GM12878 (cell line): ENCODE measurements around the gene OR5AP2. TPM values are rescaled to one million over a fixed set of nuclear protein-coding genes. Genes with fewer than 3 reads are reported as not detected.

Source experiments
- ATAC-seq: fragments of 200-7000 bp; cut with Tn5 transposase; 3 replicates; pipeline ENCODE4 v1.9.1; 2020; ENCODE audit warnings: mild to moderate bottlenecking, moderate library complexity
- BruUV-seq: library from RNA; stranded (reverse); fragments of 400-500 nt; replicated peaks from 2 replicates; lab custom pipeline; 2021; lab: Mats Ljungman, UMichigan
- CTCF ChIA-PET: fragments of 300-600 bp; sonication (Branson Sonifier 250); formaldehyde crosslinking; extraction: SDS; loops from one replicate; lab custom pipeline; 2021; ENCODE audit warnings: inconsistent platforms; lab: Yijun Ruan, JAX
- POLR2A ChIA-PET: fragments of 350-600 bp; formaldehyde crosslinking; extraction: SDS; loops from one replicate; lab custom pipeline; 2021; ENCODE audit warnings: inconsistent platforms; lab: Charles Lee
- RAD21 ChIA-PET: fragments of 300-600 bp; sonication (Branson Sonifier 250); formaldehyde crosslinking; loops from one replicate; lab custom pipeline; 2023; ENCODE audit warnings: antibody characterized with exemption; ENCODE audit not compliant: unreplicated experiment; lab: Charles Lee
- SMC1A ChIA-PET: fragments of 300-600 bp; sonication (Branson Sonifier 250); formaldehyde crosslinking; loops from one replicate; lab custom pipeline; 2023; ENCODE audit not compliant: unreplicated experiment, uncharacterized antibody; lab: Charles Lee
- DNase-seq: peaks from one replicate; pipeline ENCODE4 v3.0.0-alpha.2; 2011; ENCODE audit warnings: low read depth, low spot score
- FAIRE-seq: peaks from 3 replicates; lab custom pipeline; 2011; peaks lifted over from hg19 to GRCh38; lab: Jason Lieb, UNC
- H2AFZ ChIP-seq: 2 replicates; pipeline ENCODE4 v1.6.0; 2011; ENCODE audit warnings: low read depth, low read length, control low read depth; ENCODE audit not compliant: control insufficient read depth
- H3K27ac ChIP-seq: 2 replicates; pipeline ENCODE4 v1.5.1; 2011; ENCODE audit warnings: control low read depth; ENCODE audit not compliant: control insufficient read depth, insufficient read depth
- H3K27me3 ChIP-seq, 2 experiments: replicated peaks in 1 of 2; 2 replicates each; pipeline versions ENCODE4 v1.6.0 to v1.6.1; 2011; ENCODE audit warnings: low read length in 1 of 2; ENCODE audit not compliant: control insufficient read depth in 2 of 2, insufficient read depth in 2 of 2
- H3K36me3 ChIP-seq, 2 experiments: 2 replicates each; pipeline ENCODE4 v1.5.1; 2011; ENCODE audit warnings: low read length in 1 of 2; ENCODE audit not compliant: control insufficient read depth in 2 of 2, insufficient read depth in 2 of 2
- H3K4me1 ChIP-seq: 2 replicates; pipeline ENCODE4 v1.6.1; 2011; ENCODE audit warnings: mild to moderate bottlenecking, low read length, moderate library complexity, mixed read lengths; ENCODE audit not compliant: control insufficient read depth, insufficient read depth
- H3K4me2 ChIP-seq: 2 replicates; pipeline ENCODE4 v1.6.0; 2011; ENCODE audit warnings: control low read depth; ENCODE audit not compliant: control insufficient read depth, insufficient read depth
- H3K4me3 ChIP-seq: fragments of 200-600 bp; sonication (generic); 2 replicates; pipeline ENCODE4 v1.5.1; 2016
- H3K79me2 ChIP-seq: 2 replicates; pipeline ENCODE4 v1.6.0; 2011; ENCODE audit warnings: low read length; ENCODE audit not compliant: control insufficient read depth, insufficient read depth
- H3K9ac ChIP-seq: 2 replicates; pipeline ENCODE4 v1.8.0; 2011; ENCODE audit warnings: low read length, control low read depth, mixed read lengths; ENCODE audit not compliant: control insufficient read depth, insufficient read depth
- H3K9me3 ChIP-seq: replicated peaks from 3 replicates; pipeline ENCODE4 v1.5.1; 2011; ENCODE audit warnings: mild to moderate bottlenecking, low read length; ENCODE audit not compliant: control insufficient read depth, insufficient read depth
- H4K20me1 ChIP-seq: 2 replicates; pipeline ENCODE4 v1.6.0; 2011; ENCODE audit not compliant: control insufficient read depth, insufficient read depth
- IKZF2 ChIP-seq, 2 experiments: fragments of 450-650 bp; IDR thresholded peaks; 2 replicates each; pipeline ENCODE4 v1.6.1; 2017; ENCODE audit warnings: mild to moderate bottlenecking in 2 of 2, moderate library complexity in 2 of 2
- JUNB ChIP-seq: IDR thresholded peaks from 2 replicates; pipeline ENCODE4 v1.6.1; 2016; ENCODE audit warnings: antibody characterized with exemption, mild to moderate bottlenecking
- MYC ChIP-seq: IDR thresholded peaks from 2 replicates; pipeline ENCODE4 v1.6.1; 2011; ENCODE audit warnings: mild to moderate bottlenecking, low read length, moderate library complexity, inconsistent platforms; ENCODE audit not compliant: insufficient read depth, insufficient replicate concordance, insufficient read length, severe bottlenecking
- NFYA ChIP-seq: IDR thresholded peaks from 2 replicates; pipeline ENCODE4 v1.6.1; 2011; ENCODE audit warnings: low read depth, mild to moderate bottlenecking, low read length, improper control_type of control experiment, borderline replicate concordance
- RBBP5 ChIP-seq: fragments of 200-600 bp; sonication (generic); conservative IDR thresholded peaks from 2 replicates; pipeline ENCODE4 v1.6.1; 2016
- RCOR1 ChIP-seq: conservative IDR thresholded peaks from 2 replicates; pipeline ENCODE4 v1.6.1; 2012; ENCODE audit warnings: low read depth, low read length, improper control_type of control experiment
- RELA ChIP-seq: fragments of 450-650 bp; IDR thresholded peaks from 2 replicates; pipeline ENCODE4 v1.8.0; 2014; ENCODE audit warnings: borderline replicate concordance; ENCODE audit not compliant: partially characterized antibody
- SP1 ChIP-seq: IDR thresholded peaks from one replicate; pipeline ENCODE4 v1.6.1; 2011; ENCODE audit warnings: low read depth, low read length
- YY1 ChIP-seq: IDR thresholded peaks from 2 replicates; pipeline ENCODE4 v1.6.1; 2011; ENCODE audit warnings: low read depth, mild to moderate bottlenecking, low read length
- ZNF592 ChIP-seq: fragments of 450-650 bp; IDR thresholded peaks from 2 replicates; pipeline ENCODE4 v1.6.1; 2017; ENCODE audit warnings: mild to moderate bottlenecking, moderate library complexity
- ZSCAN29 ChIP-seq: fragments of 450-650 bp; IDR thresholded peaks from 2 replicates; pipeline ENCODE4 v1.6.1; 2017; ENCODE audit warnings: mild to moderate bottlenecking, moderate library complexity
- WGBS: methylation state at CpG from one replicate; pipeline ENCODE4 v1.1.6; 2016; ENCODE audit warnings: low lambda C conversion rate; ENCODE audit not compliant: insufficient replicate concordance, insufficient coverage; ENCODE audit errors: missing lambda C conversion rate; 5-methylcytosine and 5-hydroxymethylcytosine counted together
- in situ Hi-C: fragments of 300-500 bp; cut with MboI; formaldehyde crosslinking; loops from 9 replicates; pipeline ENCODE4 v1.14.3; 2018; ENCODE audit warnings: mixed read lengths
- intact Hi-C: fragments of 100-400 bp; cut with micrococcal nuclease; formaldehyde crosslinking; loops from one replicate; pipeline ENCODE4 v1.14.2; 2022; ENCODE audit not compliant: unreplicated experiment
- polyA plus RNA-seq, 11 experiments: library from polyadenylated mRNA; depleted of rRNA in 4 of 11; unstranded in 6 of 11; stranded (reverse) in 5 of 11; fragments of >200 nt; fragmentation: Nextera tagmentation in 4 of 11; fragmentation: Illumina TruSeq in 1 of 11; extraction: Ambion mirVana in 4 of 11; extraction: Trizol in 1 of 11; gene quantifications; 1 replicate in 1 of 11; 2 replicates in 10 of 11; pipeline versions ENCODE4 v1.2.1 to v1.2.3, GENCODE V29; 2011 to 2016; ENCODE audit warnings: inconsistent platforms in 2 of 11, missing spikeins in 2 of 11, low read depth in 1 of 11
- total RNA-seq, 4 experiments: library from RNA; depleted of rRNA in 3 of 4; stranded (reverse); fragments of >200 nt in 3 of 4; fragmentation: Illumina TruSeq in 1 of 4; extraction: Trizol in 1 of 4; gene quantifications; 2 replicates each; pipeline versions ENCODE4 v1.2.1 to v1.2.3, GENCODE V29; 2013 to 2021
- TF ChIP-seq, protein P1 (sequence below): IDR thresholded peaks from 2 replicates; pipeline ENCODE4 v1.6.1; 2011; ENCODE audit warnings: low read depth, low read length, improper control_type of control experiment, borderline replicate concordance

Gene OR5AP2
- total and polyA plus RNA-seq, 10 of the 15 experiments (the other 5 are each of a cell fraction or from before 2014, with no cell fraction given) = not detected

GRCh38 chr11:56637500-56637899, 4.7 kb downstream of the OR5AP2 start:
- H3K27me3 ChIP-seq = no peaks in the 10 kb centered on the region
- no peak overlapping the region for H3K4me2 ChIP-seq
- no peak overlapping the region for H3K4me3 ChIP-seq
- CTCF ChIA-PET = no interaction called here
- no peaks in the 10 kb centered on the region for H3K9me3 ChIP-seq
- FAIRE-seq (no peak), DNase-seq (no peak)
- BruUV-seq = no TSS peak
- H3K9ac ChIP-seq = no peak overlapping the region
- H2AFZ ChIP-seq = no peak overlapping the region
- no peaks in the 10 kb centered on the region for H3K36me3 ChIP-seq
- H3K4me1 ChIP-seq = no peaks in the 10 kb centered on the region
- no peaks in the 10 kb centered on the region for H3K79me2 ChIP-seq
- in situ Hi-C loops = no loop called here
- TF ChIP-seq RBBP5 = no peak
- TF ChIP-seq RELA = no peak
- no peak for TF ChIP-seq ZSCAN29
- TF ChIP-seq RCOR1 = no peak
- no peak for TF ChIP-seq ZNF592
- no peak for TF ChIP-seq MYC
- TF ChIP-seq JUNB = no peak
- no peak for TF ChIP-seq NFYA
- no peak for TF ChIP-seq SP1
- TF ChIP-seq IKZF2 (IDR thresholded peaks at IDR 0.05) = no peak
- no peak for TF ChIP-seq YY1
- TF ChIP-seq, protein P1, sequence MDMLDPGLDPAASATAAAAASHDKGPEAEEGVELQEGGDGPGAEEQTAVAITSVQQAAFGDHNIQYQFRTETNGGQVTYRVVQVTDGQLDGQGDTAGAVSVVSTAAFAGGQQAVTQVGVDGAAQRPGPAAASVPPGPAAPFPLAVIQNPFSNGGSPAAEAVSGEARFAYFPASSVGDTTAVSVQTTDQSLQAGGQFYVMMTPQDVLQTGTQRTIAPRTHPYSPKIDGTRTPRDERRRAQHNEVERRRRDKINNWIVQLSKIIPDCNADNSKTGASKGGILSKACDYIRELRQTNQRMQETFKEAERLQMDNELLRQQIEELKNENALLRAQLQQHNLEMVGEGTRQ = no peak
- TF ChIP-seq, all 136 proteins: peak for 0
- no peak overlapping the region for H3K27ac ChIP-seq
- ChIA-PET POLR2A (no interaction called here), RAD21 (no interaction called here), SMC1A (no interaction called here)
- intact Hi-C loops = no loop called here
- ATAC-seq = no peak
- WGBS = 14% methylated on average over 3 of the region's 3 CpGs
- H4K20me1 ChIP-seq = no peaks in the 10 kb centered on the region
